ENCODE results near the gene NOS3. TPM values are rescaled to one million over a fixed set of nuclear protein-coding genes. Genes with fewer than 3 reads are reported as not detected.

NOS3 gene
- polyA plus RNA-seq, 3 donors, result 0.26 to 0.72 (median 0.39) TPM

DNA sequence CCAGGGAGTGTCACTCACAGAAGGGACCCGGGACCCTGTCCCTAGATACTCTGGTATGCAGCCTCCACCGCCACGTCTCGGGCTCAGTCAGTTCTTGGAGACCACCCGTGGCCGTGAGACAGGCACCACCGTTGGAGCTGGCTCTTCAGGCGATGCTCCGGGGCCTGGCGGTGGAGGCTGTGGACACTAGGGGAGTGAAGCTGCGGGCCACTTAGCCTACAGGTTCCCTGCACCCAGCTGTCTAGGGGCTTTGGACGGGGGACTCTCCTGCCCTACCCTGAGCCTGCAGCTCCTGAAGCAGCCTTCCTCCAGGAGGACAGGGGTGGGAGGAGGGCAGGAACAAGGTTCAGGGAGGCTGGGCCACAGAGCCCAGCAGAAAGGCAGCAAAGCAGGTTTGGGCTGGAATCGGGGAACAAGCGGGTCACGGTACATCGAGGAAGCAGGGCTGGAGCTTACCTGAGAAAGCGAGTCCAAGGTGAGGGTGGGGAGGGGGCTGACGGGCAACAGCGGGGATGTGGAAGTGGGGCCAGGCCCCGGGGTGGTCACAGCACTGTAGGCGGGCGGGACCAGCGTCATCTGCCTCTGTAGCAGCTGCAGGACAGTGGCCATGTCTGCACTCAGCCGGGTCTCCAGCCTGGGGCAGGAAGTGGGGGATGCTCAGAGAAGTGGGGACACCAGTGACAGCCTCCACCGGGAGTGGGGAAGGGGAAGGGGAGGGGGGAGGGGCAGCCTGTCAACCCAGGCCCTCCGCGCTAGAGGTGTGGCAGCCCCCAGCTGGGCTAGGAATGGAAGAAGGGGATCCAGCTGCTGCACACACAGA lies 44.2 kb upstream of the NOS3 start:
- Histone ChIP-seq H3K4me2 (replicated peaks; ENCODE audit: extremely low read depth, low read length, poor library complexity, severe bottlenecking) (no peak overlapping the region), H3K79me2 (ENCODE audit: insufficient read depth, low read length) (no peaks in the 10 kb centered on the region), H3K4me3 (replicated peaks in 1 of 3; ENCODE audit: low read depth in 2 of 3, low read length in 3 of 3) (no peak overlapping the region), H4K20me1 (ENCODE audit: insufficient read depth, low read length) (no peaks in the 10 kb centered on the region), H3K36me3 (replicated peaks in 1 of 2; ENCODE audit: control insufficient read depth in 1 of 2, insufficient read depth in 2 of 2, low read length in 2 of 2) (no peaks in the 10 kb centered on the region), H3K4me1 (ENCODE audit: control insufficient read depth in 1 of 2, insufficient read depth in 2 of 2, low read length in 2 of 2) (peaks cover 0 to 4% of the 10 kb centered on the region in 2 donors), H2AFZ (ENCODE audit: insufficient read depth, low read depth, low read length, poor library complexity, severe bottlenecking) (no peak overlapping the region), H3K9me3 (replicated peaks in 1 of 2; ENCODE audit: control insufficient read depth in 1 of 2, insufficient read depth in 1 of 2, low read length in 2 of 2) (no peaks in the 10 kb centered on the region), H3K27me3 (ENCODE audit: control insufficient read depth in 2 of 2, insufficient read depth in 2 of 2, low read length in 2 of 2) (peaks cover 0 to 17% of the 10 kb centered on the region in 2 donors), H3K9ac (ENCODE audit: insufficient read depth, low read length, poor library complexity, severe bottlenecking) (no peak overlapping the region), H3K27ac (ENCODE audit: low read depth in 1 of 2, low read length in 2 of 2) (no peak overlapping the region)
- WGBS (ENCODE audit: insufficient coverage), result 89% methylated on average over 24 of the region's 27 CpGs
- Mint-ChIP-seq H3K27ac (no peak overlapping the region), H3K27me3 (ENCODE audit: low read depth in 3 of 3) (peaks cover 13 to 51% (median 16%) of the 10 kb centered on the region in 3 donors), H3K36me3 (no peaks in the 10 kb centered on the region), H3K4me1 (peaks cover 3% of the 10 kb centered on the region), H3K9me3 (peaks cover 0 to 1% (median 0%) of the 10 kb centered on the region in 7 donors), H3K4me3 (no peak overlapping the region)
- no peak for DNase-seq
- TF ChIP-seq, protein P1, sequence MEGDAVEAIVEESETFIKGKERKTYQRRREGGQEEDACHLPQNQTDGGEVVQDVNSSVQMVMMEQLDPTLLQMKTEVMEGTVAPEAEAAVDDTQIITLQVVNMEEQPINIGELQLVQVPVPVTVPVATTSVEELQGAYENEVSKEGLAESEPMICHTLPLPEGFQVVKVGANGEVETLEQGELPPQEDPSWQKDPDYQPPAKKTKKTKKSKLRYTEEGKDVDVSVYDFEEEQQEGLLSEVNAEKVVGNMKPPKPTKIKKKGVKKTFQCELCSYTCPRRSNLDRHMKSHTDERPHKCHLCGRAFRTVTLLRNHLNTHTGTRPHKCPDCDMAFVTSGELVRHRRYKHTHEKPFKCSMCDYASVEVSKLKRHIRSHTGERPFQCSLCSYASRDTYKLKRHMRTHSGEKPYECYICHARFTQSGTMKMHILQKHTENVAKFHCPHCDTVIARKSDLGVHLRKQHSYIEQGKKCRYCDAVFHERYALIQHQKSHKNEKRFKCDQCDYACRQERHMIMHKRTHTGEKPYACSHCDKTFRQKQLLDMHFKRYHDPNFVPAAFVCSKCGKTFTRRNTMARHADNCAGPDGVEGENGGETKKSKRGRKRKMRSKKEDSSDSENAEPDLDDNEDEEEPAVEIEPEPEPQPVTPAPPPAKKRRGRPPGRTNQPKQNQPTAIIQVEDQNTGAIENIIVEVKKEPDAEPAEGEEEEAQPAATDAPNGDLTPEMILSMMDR (IDR thresholded peaks at IDR 0.05), result no peak
- intact Hi-C loops (cut with micrococcal nuclease), result no loop called here

DNA sequence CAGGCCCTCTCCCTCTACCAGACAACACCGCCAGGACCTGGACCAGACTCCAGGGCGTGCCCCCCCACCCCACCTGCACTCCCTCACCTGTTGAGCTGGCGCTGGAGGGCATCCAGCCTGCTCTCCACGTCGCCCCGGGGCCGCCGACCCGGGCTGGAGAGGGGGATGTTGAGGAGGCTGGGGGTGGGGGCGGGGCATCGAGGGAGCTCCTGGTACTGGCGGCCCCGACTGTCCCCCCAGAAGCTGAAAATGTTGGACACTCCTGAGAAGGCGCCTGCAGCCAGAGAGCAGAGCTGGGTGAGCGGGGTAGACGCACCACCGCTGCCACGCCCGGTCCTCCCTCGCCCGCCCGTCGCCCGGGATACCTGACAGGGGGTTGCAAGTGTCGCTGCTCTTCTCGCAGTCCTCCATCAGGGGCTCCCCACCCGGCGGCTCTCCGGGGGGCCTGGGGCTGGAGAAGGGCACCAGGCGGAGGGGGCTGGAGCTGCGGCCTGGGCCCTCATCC lies 43.5 kb upstream of the NOS3 start:
- Mint-ChIP-seq H3K36me3 (no peaks in the 10 kb centered on the region), H3K4me1 (peaks cover under 1% of the 10 kb centered on the region), H3K27me3 (ENCODE audit: low read depth in 3 of 3) (peaks cover 13 to 51% (median 16%) of the 10 kb centered on the region in 3 donors), H3K27ac (no peak overlapping the region), H3K4me3 (no peak overlapping the region), H3K9me3 (peaks cover 0 to 1% (median 0%) of the 10 kb centered on the region in 7 donors)
- H3K4me3 ChIP-seq (replicated peaks in 1 of 3; ENCODE audit: low read depth in 2 of 3, low read length in 3 of 3), result no peak overlapping the region
- no peak overlapping the region for H2AFZ ChIP-seq (ENCODE audit: insufficient read depth, low read depth, low read length, poor library complexity, severe bottlenecking)
- H3K36me3 ChIP-seq (replicated peaks in 1 of 2; ENCODE audit: control insufficient read depth in 1 of 2, insufficient read depth in 2 of 2, low read length in 2 of 2), result no peaks in the 10 kb centered on the region
- peaks cover 0 to 17% of the 10 kb centered on the region in 2 donors for H3K27me3 ChIP-seq (ENCODE audit: control insufficient read depth in 2 of 2, insufficient read depth in 2 of 2, low read length in 2 of 2)
- H3K27ac ChIP-seq (ENCODE audit: low read depth in 1 of 2, low read length in 2 of 2), result no peak overlapping the region
- no peaks in the 10 kb centered on the region for H3K9me3 ChIP-seq (replicated peaks in 1 of 2; ENCODE audit: control insufficient read depth in 1 of 2, insufficient read depth in 1 of 2, low read length in 2 of 2)
- no peaks in the 10 kb centered on the region for H3K4me1 ChIP-seq (ENCODE audit: control insufficient read depth in 1 of 2, insufficient read depth in 2 of 2, low read length in 2 of 2)
- no peak overlapping the region for H3K4me2 ChIP-seq (replicated peaks; ENCODE audit: extremely low read depth, low read length, poor library complexity, severe bottlenecking)
- H4K20me1 ChIP-seq (ENCODE audit: insufficient read depth, low read length), result no peaks in the 10 kb centered on the region
- DNase-seq, result no peak
- H3K9ac ChIP-seq (ENCODE audit: insufficient read depth, low read length, poor library complexity, severe bottlenecking), result no peak overlapping the region
- intact Hi-C loops (cut with micrococcal nuclease), result no loop called here
- WGBS (ENCODE audit: insufficient coverage), result 27% methylated on average over 16 of the region's 31 CpGs
- no peaks in the 10 kb centered on the region for H3K79me2 ChIP-seq (ENCODE audit: insufficient read depth, low read length)
- TF ChIP-seq, protein P1 (IDR thresholded peaks at IDR 0.05), result no peak

Data from CD14-positive monocyte (primary cell).